Calu3 (cell line): ENCODE measurements around the gene DHX57. TPM values are rescaled to one million over a fixed set of nuclear protein-coding genes. Genes with fewer than 3 reads are reported as not detected.

Source experiments
- BruUV-seq: library from RNA; stranded (reverse); fragments of 400-500 nt; replicated peaks from 2 replicates; lab custom pipeline; 2021; lab: Mats Ljungman, UMichigan
- CTCF ChIA-PET: fragments of 300-600 bp; sonication (Branson Sonifier 250); formaldehyde crosslinking; loops from one replicate; lab custom pipeline; 2022; ENCODE audit warnings: antibody characterized with exemption; lab: Charles Lee
- DNase-seq: peaks from one replicate; pipeline ENCODE4 v3.0.0; 2022
- H3K27ac Mint-ChIP-seq: one replicate; pipeline ENCODE4 v1.8.0; 2022; ENCODE audit warnings: mixed read lengths; ENCODE audit not compliant: unreplicated experiment
- H3K27me3 Mint-ChIP-seq: one replicate; pipeline ENCODE4 v1.8.0; 2022; ENCODE audit warnings: mixed read lengths; ENCODE audit not compliant: unreplicated experiment
- H3K36me3 Mint-ChIP-seq: one replicate; pipeline ENCODE4 v1.8.0; 2022; ENCODE audit warnings: mild to moderate bottlenecking, moderate library complexity, mixed read lengths; ENCODE audit not compliant: insufficient read depth, unreplicated experiment
- H3K4me1 Mint-ChIP-seq: one replicate; pipeline ENCODE4 v1.8.0; 2022; ENCODE audit warnings: mild to moderate bottlenecking, low read depth, mixed read lengths; ENCODE audit not compliant: unreplicated experiment
- H3K4me3 Mint-ChIP-seq: one replicate; pipeline ENCODE4 v1.8.0; 2022; ENCODE audit warnings: mild to moderate bottlenecking, low read depth, moderate library complexity, mixed read lengths; ENCODE audit not compliant: unreplicated experiment
- H3K9me3 Mint-ChIP-seq: one replicate; pipeline ENCODE4 v1.8.0; 2022; ENCODE audit warnings: low read depth, mixed read lengths; ENCODE audit not compliant: unreplicated experiment
- intact Hi-C: fragments of 100-400 bp; cut with micrococcal nuclease; formaldehyde crosslinking; loops from one replicate; pipeline ENCODE4 v1.10.0; 2022; ENCODE audit not compliant: unreplicated experiment
- total RNA-seq: library from RNA; stranded (reverse); gene quantifications from 2 replicates; pipeline ENCODE4 v1.2.3, GENCODE V29; 2022
- TF ChIP-seq, protein P1 (sequence below): fragments of 200-600 bp; IDR thresholded peaks from one replicate; pipeline ENCODE4 v1.8.0; 2022; ENCODE audit warnings: antibody characterized with exemption; ENCODE audit not compliant: unreplicated experiment

The DHX57 gene
- total RNA-seq, 1 experiment from 2014 or later, result 20.3 TPM

DNA sequence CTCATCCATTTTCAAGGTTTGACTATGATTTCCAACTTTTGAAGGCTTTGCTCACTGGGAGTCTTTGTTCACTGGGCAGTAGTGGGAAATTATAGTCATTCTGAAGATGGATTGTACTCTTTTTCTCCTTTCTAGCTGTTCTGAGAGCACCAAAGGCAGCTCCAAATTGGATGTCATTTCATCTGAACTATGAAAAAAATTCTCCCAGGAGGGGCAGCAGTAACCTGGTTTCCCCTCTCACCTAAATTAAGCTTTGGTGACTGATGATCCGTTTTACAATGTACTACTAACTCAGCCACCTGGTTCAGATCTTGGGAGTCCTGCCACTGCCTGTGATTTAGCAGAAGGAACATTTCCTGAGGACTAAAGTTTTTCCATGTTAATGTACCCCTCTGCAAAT, 31.5 kb upstream of the DHX57 start:
- Mint-ChIP-seq H3K4me1 (no peaks in the 10 kb centered on the region), H3K36me3 (no peaks in the 10 kb centered on the region), H3K4me3 (no peak overlapping the region), H3K27me3 (no peaks in the 10 kb centered on the region), H3K9me3 (no peaks in the 10 kb centered on the region), H3K27ac (no peak overlapping the region)
- CTCF ChIA-PET, result interaction anchor here (0.6 kb wide), 1 partner anchor 9 kb away, joined by 3 read pairs; no protein-coding TSS in a partner anchor
- TF ChIP-seq, protein P1, sequence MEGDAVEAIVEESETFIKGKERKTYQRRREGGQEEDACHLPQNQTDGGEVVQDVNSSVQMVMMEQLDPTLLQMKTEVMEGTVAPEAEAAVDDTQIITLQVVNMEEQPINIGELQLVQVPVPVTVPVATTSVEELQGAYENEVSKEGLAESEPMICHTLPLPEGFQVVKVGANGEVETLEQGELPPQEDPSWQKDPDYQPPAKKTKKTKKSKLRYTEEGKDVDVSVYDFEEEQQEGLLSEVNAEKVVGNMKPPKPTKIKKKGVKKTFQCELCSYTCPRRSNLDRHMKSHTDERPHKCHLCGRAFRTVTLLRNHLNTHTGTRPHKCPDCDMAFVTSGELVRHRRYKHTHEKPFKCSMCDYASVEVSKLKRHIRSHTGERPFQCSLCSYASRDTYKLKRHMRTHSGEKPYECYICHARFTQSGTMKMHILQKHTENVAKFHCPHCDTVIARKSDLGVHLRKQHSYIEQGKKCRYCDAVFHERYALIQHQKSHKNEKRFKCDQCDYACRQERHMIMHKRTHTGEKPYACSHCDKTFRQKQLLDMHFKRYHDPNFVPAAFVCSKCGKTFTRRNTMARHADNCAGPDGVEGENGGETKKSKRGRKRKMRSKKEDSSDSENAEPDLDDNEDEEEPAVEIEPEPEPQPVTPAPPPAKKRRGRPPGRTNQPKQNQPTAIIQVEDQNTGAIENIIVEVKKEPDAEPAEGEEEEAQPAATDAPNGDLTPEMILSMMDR, result no peak
- intact Hi-C loops, result no loop called here
- no TSS peak for BruUV-seq
- DNase-seq, result no peak

DNA sequence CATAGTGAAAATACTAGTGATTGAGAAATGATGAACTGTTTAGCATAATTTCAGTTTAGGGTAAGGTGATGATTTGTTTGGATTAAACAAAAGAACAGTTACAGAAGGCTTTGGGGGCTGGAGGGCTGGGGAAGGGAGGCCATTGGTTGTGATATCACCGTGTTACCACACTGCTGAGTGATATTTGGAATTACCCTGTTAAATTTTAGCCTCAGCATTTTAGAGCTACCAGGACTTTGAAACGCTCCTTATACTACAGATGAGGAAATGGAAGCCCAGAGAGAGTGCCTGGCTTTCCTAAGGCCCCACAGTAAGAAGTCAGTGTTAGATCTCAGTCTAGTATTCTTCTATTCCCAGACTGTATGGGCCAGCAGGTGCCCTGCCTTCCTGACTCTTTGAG, 29.5 kb upstream of the DHX57 start:
- no peaks in the 10 kb centered on the region for H3K36me3 Mint-ChIP-seq
- H3K27ac Mint-ChIP-seq, result no peak overlapping the region
- TF ChIP-seq, protein P1, result no peak
- no TSS peak for BruUV-seq
- intact Hi-C loops, result no loop called here
- H3K4me3 Mint-ChIP-seq, result no peak overlapping the region
- no peaks in the 10 kb centered on the region for H3K27me3 Mint-ChIP-seq
- no peaks in the 10 kb centered on the region for H3K4me1 Mint-ChIP-seq
- no peak for DNase-seq
- H3K9me3 Mint-ChIP-seq, result no peaks in the 10 kb centered on the region
- CTCF ChIA-PET, result no interaction called here

DNA sequence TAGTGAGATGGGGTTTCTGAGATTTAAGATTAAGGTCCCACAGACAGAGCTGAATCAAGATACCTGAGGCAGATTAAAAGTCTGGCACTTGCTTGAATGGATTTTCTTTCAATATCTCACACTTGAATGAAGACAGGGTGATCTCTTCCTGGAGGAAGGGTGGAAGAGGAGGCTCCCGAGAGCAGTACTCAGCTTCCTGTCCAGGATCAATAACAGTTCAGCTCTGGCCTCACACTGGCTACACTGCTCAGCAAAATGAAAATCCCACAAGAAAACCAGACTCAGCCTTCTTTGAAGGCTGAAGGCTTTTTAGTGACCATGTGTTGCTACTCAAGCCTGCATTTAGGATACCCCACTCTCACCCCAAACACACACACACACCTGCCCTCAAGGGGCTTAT, 25.0 kb upstream of the DHX57 start:
- H3K27me3 Mint-ChIP-seq, result no peaks in the 10 kb centered on the region
- H3K36me3 Mint-ChIP-seq, result no peaks in the 10 kb centered on the region
- no peak overlapping the region for H3K27ac Mint-ChIP-seq
- no TSS peak for BruUV-seq
- CTCF ChIA-PET, result interaction anchor here (0.6 kb wide), 1 partner anchor 67 kb away, joined by 14 read pairs; no protein-coding TSS in a partner anchor
- H3K4me3 Mint-ChIP-seq, result no peak overlapping the region
- TF ChIP-seq, protein P1, result no peak
- DNase-seq, result no peak
- no peaks in the 10 kb centered on the region for H3K9me3 Mint-ChIP-seq
- H3K4me1 Mint-ChIP-seq, result no peaks in the 10 kb centered on the region
- intact Hi-C loops, result no loop called here

DNA sequence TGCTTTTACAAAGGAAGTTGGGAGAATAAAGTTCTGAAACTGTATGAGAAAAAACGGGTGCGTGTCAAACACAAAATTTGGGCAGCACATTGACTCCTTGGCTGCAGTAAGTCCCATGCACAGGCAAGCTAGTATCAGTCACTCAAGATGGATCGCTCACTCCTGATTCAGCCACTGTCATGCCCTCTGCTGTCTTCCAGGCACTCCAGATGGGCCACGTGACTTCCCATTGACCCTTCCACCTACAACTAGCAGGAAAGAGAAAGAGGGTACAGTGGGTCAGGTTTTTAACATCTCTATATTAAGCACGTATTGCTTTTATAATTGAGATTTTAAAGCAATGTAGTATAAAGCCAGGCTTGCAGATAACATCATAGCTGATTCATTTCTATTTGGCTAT, 22.5 kb upstream of the DHX57 start:
- Mint-ChIP-seq H3K36me3 (no peaks in the 10 kb centered on the region), H3K4me3 (no peak overlapping the region), H3K9me3 (no peaks in the 10 kb centered on the region), H3K27me3 (no peaks in the 10 kb centered on the region), H3K27ac (no peak overlapping the region), H3K4me1 (no peaks in the 10 kb centered on the region)
- no TSS peak for BruUV-seq
- TF ChIP-seq, protein P1, result no peak
- DNase-seq, result no peak
- CTCF ChIA-PET, result no interaction called here
- intact Hi-C loops, result no loop called here
